NCI-H510A (cell line): Measurements from ENCODE around the gene MPDU1.
A peak's percentile ranks its signal among the peaks of the same experiment; 100 is the strongest.
"Not testable (repeated sequence)": the region's sequence is repeated elsewhere in the genome, so short reads cannot be mapped to it uniquely, and the experiment has no call there.

Experiments used
- DNase-seq: peaks from one replicate; lab custom pipeline; 2025; lab: John Stamatoyannopoulos, UW

The MPDU1 gene

DNA sequence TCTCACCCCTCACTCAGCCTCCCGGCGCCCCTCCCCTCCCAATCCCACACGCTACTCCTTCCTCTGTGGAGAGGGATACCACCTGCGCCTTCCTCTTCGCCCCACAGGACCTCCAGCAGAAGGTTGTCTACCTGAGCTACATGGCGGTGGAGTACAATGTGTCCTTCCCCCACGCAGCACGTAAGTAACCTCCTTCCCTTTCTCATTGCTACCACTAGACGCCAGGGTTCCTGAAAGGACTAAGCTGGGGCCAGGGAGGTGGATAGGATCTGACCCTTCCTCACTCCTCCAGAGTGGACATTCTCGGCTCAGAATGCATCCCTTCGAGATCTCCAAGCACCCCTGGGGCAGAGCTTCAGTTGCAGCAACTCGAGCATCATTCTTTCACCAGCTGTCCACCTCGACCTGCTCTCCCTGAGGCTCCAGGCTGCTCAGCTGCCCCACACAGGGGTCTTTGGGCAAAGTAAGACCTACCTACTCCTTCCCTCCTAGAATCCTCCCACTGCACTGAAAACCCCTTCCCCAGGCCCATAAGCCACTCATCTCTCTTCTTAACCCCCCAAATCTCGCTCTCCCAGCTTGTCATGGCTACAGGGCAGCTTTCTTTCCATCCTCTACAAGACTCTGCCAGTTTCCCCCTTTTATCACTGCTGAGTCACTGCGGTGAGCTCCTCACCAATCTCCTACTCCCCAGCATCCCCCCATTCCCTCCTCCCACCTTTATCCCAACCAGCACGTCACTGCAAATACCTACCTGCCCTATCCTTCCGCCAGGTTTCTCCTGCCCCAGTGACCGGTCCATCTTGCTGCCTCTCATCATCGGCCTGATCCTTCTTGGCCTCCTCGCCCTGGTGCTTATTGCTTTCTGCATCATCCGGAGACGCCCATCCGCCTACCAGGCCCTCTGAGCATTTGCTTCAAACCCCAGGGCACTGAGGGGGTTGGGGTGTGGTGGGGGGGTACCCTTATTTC lies 2.8 kb upstream of the MPDU1 start:
- DNase-seq, result no peak

DNA sequence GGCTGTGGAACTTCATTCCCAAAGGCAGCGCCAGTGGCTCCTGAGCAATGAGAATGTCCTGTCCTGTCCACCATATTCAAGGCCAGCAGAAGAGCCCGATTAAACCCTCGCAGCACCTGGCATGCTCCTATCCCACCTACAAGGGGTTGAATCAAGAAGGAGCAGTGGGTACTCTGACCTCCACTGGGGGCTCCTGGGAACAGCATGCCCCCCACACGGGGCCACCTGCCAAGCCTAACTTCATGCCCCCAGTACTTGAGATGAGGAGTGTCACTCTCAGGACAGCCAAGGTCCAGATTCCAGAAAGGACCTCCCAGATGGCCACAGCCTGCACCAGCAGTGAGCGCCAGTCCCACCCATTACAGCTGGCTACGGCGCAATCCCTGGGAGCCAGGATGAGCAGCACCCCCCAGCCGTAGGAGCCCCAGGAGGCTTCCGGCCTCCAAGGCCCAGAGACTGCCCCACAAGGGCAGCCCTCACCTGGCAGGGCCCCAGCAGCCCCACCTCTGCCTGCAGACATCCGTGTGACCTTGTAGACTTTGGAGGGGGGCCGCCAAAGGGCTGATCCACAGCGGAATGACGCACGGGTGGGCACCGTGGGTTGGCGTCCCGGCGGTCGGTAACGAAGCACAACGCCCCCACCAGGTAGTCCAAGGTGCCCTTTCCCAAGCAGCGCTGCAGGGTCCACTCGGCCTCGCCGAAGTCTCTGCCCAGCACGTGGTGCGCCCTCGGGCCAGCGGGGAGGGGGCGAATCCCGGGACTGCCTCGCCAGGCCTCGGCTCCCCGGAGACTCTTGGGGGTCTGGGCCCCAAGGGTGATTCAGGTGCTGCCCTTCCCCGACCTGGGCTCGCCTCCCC lies 1.0 kb upstream of the MPDU1 start:
- no peak for DNase-seq

DNA sequence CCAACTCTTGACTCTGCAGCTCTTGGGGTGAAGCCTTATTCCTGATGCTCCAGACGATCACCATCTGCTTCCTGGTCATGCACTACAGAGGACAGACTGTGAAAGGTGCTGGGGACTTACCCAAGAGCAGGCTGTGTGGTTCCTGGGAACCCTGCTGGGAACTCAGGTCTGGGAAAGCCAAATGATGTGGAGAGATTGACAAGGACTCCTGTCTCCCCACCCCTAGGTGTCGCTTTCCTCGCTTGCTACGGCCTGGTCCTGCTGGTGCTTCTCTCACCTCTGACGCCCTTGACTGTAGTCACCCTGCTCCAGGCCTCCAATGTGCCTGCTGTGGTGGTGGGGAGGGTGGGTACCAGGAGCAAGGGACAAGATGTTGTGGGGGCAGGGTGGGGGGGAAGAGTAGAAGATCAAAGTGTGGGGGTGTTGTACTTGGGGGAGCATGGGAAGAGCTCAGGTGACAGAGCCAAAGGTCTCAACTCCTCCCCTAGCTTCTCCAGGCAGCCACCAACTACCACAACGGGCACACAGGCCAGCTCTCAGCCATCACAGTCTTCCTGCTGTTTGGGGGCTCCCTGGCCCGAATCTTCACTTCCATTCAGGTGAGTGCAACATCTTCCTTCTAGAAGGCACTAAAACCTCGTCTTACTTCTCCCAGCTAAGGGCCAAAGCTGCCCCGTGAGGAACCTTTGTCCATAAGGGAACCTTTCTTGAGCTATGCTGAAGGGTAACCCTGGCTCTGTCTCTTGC lies 3.2 kb downstream of the MPDU1 start:
- DNase-seq, result peak; percentile 34

DNA sequence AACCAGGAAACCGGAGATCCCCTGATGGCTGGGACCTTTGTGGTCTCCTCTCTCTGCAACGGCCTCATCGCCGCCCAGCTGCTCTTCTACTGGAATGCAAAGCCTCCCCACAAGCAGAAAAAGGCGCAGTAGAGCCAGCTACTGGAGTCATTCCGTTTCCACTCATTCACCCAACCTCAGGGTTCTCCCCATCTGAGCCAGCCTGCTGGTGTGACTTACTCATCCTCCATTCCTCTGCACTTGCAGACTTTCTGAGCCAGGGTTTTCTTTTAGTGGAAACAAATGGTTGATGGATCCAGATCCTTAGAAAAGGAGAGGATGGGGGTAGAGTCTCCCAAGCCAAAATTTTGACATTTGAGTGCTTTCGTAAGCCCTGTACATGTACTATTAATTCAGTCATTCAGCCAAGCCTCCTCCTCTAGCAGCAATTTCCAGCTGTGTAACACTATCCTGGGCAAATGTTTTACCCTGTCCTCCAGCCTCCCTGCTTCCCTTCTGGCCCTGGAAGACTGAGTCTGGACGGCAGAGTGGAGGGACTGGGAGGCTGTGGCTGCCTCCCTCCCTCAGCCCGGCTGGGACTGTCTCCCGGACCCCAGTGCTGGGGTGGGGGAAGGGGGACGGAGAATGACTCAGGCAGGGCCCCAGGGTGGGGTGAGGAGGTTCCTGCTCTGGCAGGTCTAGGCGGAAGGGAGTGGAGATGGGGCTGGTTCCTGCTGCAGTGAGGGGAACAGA lies 3.9 kb downstream of the MPDU1 start:
- no peak for DNase-seq

DNA sequence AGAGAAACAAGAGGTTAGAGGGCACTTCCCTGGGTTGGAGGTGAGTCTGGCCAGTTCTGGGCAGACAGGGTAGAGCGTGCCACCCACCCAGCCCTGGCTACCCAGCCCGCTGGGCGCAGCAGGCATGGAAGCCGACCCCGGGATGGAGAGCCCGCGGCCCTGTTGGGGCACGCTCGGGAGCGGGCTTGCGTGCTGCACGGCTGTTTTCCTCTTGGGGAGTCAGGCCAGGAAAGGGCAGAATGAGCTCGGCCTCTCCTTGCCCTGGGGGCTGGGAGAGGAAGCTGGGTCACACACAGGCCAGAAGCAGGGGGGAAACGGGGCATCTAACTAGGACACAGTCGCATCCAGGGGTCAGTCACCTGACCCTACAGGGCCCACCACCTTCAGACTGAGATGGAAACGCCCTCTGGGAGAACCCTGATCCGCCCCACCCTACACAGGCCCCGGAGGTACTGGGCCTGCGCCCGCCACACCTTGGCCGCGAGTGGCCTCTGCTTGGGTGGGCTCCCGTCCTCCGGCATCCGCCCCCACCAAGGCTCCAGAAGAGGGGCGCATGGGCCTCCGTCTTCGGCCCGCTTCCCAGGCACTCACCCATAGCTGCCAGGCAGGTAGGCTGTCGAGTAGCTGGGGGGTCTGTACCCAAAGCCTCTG lies 5.0 kb downstream of the MPDU1 start:
- no peak for DNase-seq

DNA sequence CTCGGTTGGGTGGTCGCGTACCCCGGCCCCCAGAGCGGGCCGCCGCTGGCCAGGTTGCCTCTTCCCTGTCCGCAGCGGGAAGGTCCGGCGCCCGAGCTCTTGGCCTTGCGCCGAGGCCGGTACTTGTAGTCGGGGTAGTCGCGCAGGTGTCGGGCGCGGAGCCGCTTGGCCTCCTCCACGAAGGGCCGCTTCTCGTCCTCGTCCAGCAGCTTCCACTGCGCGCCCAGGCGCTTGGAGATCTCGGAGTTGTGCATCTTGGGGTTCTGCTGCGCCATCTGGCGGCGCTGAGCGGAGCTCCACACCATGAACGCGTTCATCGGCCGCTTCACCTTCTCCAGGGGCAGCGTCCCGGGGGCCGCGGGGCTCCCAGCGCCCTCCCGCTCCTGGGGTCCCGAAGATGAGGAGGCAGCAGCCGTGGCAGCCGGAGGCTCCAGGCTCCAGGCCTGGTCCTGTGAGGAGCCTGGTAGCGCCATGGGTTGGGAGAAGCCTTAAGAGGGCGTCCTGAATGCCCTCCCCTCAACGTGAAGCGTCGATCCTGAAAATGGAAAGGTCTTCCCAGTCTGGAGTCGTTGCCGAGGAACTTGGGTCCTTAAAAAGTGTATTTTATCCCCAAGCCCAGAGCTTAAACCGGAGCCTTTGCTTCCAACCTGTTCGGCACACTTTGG lies 5.7 kb downstream of the MPDU1 start:
- DNase-seq, result no peak

DNA sequence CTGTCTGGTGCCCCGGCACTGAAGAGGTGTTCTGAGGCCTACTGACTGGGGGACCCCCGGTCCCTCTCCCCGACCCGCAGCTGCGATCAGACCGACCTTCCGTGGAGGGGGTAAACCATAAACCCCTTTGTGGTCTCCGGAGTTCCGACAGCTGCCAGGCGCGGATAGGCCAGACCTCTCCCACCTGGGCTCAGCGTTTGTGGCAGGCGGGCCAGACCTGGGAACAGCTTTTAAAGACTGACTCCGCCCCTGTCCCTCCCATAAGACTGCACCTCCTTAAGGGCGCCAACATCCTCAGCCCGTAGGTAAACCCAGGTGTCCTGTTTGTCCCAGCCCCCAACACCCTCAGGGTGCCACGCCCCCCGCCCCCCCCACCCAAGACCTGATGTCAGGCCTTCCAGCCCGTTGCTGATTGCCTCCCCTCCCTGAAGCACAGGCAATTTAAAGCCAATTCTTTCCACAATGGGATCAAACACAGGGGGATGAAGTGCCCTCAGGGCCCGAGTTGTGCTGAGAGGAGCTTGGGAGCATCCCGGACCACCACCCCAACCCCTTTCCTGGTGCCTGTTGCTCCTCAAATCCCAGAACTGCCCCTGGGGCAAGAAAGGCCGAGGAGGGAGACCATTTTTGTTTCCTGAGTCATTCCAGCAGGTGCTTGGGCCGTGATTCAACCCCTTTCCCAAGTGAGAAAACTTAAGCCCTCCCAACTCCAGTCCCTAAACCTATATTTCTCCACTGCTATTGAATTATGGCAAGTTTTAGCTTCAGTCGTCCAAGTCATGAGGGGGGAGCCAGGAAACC lies 6.4 kb downstream of the MPDU1 start, which contains the start of gene SOX15:
SOX15 (minus strand) TSS at position 204 of the 801 bp plus-strand sequence. CDS start 418 bp downstream, outside the sequence.
- DNase-seq, result no peak

DNA sequence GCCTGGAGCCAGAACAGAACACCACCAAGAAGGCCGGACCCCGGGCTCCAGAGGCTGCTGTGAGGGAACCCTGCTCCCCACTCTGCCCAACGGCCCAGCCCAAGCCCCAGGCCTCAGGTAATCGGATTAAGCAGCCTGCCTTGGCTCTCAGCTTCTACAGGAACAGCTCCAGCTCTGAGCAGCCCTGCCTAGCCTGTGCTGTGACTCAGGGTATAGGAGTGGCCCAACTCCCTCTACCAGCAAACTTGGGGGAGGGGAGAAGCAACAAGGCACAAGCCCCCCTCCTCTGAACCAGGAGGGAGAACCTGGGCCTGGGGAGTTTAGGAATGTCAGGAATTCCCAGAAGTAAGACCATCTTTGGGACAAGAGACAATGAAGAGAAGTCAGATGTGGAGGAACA lies 7.1 kb downstream of the MPDU1 start:
- DNase-seq, result no peak

DNA sequence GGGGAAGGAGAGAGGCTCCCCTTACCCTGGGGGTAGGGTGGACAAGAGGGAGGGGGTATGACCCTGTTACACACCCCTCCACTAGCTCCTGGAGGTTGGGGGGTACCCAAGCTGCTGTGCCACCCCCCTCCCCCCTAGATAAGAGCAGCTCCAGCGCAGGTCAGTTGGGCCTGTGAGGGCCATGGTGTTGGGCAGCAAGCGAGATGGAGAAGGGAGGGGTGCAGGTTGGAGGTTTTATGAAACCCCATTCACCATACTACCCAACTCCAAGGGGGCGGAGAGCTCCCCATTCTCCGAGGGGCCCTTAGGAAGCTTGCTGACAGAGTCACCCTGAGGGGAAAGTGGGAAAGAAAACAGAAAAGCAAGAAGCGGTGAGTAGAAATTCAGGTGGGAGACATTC lies 7.9 kb downstream of the MPDU1 start:
- DNase-seq, result no peak

DNA sequence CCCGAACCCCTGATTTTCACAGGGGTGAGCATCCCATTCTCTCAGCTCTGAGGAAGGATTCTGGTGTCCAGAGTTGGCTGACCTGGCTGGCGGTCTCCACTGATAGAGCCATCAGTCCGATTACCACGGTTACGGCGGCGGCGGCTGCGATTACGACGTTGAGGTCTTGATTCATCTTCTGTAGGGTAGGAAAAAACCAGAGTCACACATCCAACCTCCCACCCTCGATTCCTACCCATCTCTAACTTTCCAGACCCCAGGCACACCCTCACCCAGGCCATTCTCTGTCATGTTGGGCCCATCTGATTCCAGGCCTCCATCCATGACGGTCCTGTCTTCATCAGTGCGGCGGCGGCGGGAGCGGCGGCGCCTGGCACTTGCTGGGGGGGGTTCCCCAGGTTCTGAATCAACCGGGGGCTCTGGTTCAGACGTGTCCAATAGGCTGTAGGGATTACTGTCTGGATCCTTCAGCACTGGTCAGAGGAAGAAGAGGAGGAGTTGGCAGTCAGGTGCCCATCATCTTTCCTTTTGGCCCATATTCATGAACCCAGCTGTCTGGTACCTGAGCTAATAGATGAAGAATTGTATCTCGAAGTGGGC lies 8.9 kb downstream of the MPDU1 start:
- DNase-seq, result no peak

DNA sequence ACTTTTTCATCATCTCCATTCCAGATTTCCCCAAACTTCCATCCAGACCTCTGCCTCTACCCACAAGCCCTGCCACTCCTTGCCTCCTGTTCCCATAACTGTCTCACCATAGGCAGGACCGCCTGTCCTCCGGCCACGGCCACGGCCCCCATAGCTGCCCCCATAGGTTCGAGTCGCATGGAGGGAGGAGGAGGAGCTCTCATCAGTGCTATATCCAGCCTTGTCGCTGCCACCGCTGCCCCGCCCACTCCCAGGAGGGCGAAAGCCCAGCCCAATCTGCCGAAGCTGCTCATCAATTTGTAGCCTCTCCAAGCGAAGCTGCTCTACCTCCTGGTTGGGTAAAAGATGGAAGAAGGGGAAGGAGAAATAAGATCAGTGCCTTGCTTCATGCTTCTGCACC lies 9.6 kb downstream of the MPDU1 start:
- no peak for DNase-seq

DNA sequence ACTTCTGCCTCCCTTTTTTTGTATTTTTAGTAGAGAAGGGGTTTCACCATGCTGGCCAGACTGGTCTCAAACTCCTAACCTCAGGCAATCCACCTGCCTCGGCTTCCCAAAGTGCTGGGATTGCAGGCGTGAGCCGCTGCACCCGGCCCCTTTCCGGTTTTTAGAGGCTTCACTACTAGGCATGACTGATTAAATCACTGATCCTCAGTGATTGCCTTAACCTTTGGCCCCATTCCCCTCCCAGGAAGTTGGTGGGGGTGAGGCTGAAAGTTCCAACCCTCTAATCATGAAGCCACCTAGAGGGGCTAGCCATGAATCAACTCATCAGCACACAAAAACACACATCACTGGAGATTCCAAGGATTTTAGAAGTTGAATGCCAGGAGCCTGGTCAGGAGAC lies 13.9 kb downstream of the MPDU1 start:
- DNase-seq, result not testable (repeated sequence)

DNA sequence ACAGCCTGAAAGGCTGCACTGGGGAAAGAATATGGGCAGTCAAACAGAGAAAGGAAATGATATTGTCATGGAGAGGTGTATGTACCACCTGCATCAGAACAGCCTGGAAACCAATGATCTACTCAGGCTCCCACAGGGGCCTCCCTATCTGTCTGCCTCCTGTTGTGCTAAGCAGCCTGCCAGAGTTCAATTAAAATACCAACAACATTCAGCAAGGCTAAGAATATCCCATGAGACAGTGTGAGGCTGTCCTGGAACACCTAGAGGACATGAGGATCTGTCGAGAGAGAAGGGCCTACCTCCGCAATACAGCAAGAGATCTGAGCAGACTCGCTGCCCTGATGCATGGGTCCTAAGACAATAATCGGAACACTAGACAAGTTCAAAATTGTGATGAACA lies 22.6 kb downstream of the MPDU1 start:
- no peak for DNase-seq

DNA sequence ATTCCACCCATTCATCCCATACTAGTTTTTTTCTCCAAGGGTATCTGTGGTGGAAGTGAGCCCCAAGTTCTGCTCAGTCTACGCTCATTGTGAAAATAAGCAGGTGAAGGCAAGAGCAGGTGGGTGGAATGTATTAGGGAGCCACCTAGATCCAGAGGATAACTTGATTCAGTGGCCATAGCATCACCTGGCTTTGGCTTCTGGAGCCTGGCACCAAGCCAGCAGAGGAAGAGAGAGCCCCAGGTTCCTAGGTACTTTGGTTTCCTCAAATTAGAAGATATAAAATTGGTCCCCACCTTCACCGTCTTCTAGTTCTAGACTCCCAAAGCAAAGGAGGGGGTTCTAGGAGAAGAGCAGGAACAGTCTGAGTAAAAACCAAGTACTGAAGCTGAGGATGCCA lies 27.0 kb downstream of the MPDU1 start:
- no peak for DNase-seq

DNA sequence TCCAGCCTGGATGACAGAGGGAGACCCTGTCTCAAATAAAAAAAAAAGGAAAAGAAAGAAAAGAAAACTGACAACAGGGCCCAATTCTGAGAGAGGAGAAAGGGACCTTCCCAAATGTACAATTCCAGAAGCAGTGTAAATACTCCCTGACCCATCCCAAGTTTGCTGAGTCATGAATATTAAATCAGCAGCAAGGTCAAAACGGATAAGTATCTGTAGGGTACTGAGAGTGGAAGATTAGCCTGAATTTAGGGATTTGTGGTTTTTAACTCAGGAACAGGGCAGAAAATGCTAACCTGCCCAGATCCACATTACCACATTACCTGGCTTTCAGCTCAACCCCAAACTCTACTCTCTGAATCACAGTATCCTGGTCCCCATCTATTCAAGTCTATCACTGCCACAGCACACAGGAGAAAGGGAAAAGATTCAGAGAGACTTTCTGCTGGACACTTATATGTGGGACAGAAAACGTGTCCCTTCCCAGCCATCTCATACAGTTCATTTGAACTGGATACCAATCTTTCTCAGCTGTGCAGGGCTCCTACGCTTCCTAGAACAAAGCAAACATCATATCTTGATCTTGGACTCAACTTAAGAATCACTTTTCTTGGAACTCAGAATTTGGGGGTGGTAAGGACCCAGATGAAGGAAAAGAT lies 28.1 kb downstream of the MPDU1 start:
- DNase-seq, result no peak

DNA sequence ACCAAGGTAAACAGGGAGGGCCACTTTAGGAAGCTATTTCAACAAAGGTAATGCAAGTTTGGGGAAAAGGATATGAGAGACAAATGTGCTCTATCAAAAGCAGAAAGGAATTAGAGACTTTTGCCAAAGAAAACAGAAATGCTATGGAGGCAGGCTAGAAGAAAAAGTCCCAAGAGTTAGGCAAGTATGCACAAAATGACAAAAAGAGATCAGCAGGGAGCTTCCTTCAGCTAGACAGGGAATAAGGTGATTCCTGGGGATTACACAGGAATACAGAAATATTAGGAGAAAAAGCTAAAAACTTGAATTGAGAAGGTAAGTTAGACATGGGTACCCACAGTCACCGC lies 28.6 kb downstream of the MPDU1 start:
- DNase-seq, result no peak

DNA sequence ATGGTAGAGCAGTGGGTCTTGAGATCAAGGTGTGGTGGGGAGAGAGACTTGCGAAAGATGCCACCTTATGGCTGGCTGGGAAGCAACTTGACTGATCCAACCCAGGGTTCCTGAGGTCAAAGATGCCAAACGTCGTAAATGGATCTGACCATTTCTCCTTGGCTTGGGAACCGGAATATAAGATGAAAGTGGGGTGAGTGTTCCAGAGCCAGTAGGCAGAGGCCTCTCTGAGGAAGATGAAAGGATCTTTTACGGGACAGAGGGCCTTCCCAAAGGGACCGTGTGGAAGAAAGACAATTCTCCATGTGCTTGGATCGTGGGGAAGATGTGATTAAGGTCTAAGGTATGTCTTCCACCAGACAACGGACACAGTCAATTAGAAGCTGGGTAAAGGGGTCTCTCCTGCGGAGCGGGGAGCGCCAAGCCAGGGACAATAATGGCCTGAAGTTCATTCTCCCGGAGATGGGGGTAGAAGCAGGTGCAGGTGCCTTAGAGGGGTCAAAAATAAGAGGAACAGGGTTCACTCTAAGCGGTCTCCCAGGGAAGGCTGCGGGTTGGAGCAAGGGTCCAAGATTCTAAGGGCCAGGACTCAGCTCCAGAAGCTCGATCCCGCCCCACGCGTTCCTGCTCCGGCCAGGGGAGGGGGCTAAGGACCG lies 30.2 kb downstream of the MPDU1 start:
- DNase-seq, result no peak
